HG03520 (cell line): ENCODE data around the gene FMN1.
"Not testable (repeated sequence)": the region's sequence is repeated elsewhere in the genome, so short reads cannot be mapped to it uniquely, and the experiment has no call there.

ENCODE experiments used
- ATAC-seq: cut with Tn5 transposase; IDR thresholded peaks from one replicate; pipeline ENCODE4 v1.9.1; 2021; ENCODE audit warnings: mild to moderate bottlenecking, moderate library complexity; ENCODE audit not compliant: unreplicated experiment

Gene FMN1

GRCh38 chr15:33095641-33096040 lies 98.9 kb downstream of the FMN1 start:
- no peak for ATAC-seq

GRCh38 chr15:33094336-33094735 lies 100.2 kb downstream of the FMN1 start:
- no peak for ATAC-seq

GRCh38 chr15:33093222-33093621 lies 101.3 kb downstream of the FMN1 start:
- no peak for ATAC-seq

- ATAC-seq = no peak
These were observed 102.4 kb downstream of the FMN1 start for GRCh38 chr15:33091983-33092693.

- ATAC-seq = no peak
These were observed 104.4 kb downstream of the FMN1 start for GRCh38 chr15:33089878-33090757.

GRCh38 chr15:33089165-33089877 lies 105.2 kb downstream of the FMN1 start:
- ATAC-seq = no peak

- no peak for ATAC-seq
These were observed 107.9 kb downstream of the FMN1 start for GRCh38 chr15:33086500-33087121.

- ATAC-seq = no peak
These were observed 109.9 kb downstream of the FMN1 start for GRCh38 chr15:33084661-33085060.

- no peak for ATAC-seq
These were observed 111.1 kb downstream of the FMN1 start for GRCh38 chr15:33083232-33084081.

GRCh38 chr15:33080006-33080405 lies 114.5 kb downstream of the FMN1 start:
- ATAC-seq = no peak

GRCh38 chr15:33078607-33079006 lies 115.9 kb downstream of the FMN1 start:
- ATAC-seq = no peak

GRCh38 chr15:33076937-33077336 lies 117.6 kb downstream of the FMN1 start:
- no peak for ATAC-seq

GRCh38 chr15:33074942-33075341 lies 119.6 kb downstream of the FMN1 start:
- ATAC-seq = no peak

- no peak for ATAC-seq
These were observed 120.3 kb downstream of the FMN1 start for GRCh38 chr15:33074212-33074611.

GRCh38 chr15:33071451-33071850 lies 123.1 kb downstream of the FMN1 start:
- no peak for ATAC-seq

- not testable (repeated sequence) for ATAC-seq
These were observed 124.6 kb downstream of the FMN1 start for GRCh38 chr15:33069903-33070302.

GRCh38 chr15:33069161-33069560 lies 125.4 kb downstream of the FMN1 start:
- ATAC-seq = no peak

- no peak for ATAC-seq
These were observed 126.0 kb downstream of the FMN1 start for GRCh38 chr15:33068511-33068990.

- ATAC-seq = no peak
These were observed 126.5 kb downstream of the FMN1 start for GRCh38 chr15:33068007-33068481.

- no peak for ATAC-seq
These were observed 127.1 kb downstream of the FMN1 start for GRCh38 chr15:33067456-33067855.
